Thyroid gland (tissue), 4 donors: Measurements from ENCODE around the gene ALG10B. TPM values are rescaled to one million over a fixed set of nuclear protein-coding genes. Genes with fewer than 3 reads are reported as not detected.
"Not testable (repeated sequence)": the region's sequence is repeated elsewhere in the genome, so short reads cannot be mapped to it uniquely, and the experiment has no call there.

ENCODE experiments used
- DNase-seq, 2 donors: peaks; one replicate each; pipeline ENCODE4 v3.0.0-alpha.2; 2019
- H3K27ac ChIP-seq, 3 donors: fragments of 200-600 bp; sonication (generic); 1 replicate in 2 of 3; 2 replicates in 1 of 3; pipeline ENCODE4 v1.5.1; 2016 to 2019; ENCODE audit warnings: mild to moderate bottlenecking in 1 of 3, moderate library complexity in 1 of 3
- H3K27me3 ChIP-seq: fragments of 200-600 bp; sonication (generic); one replicate; pipeline ENCODE4 v1.5.1; 2019
- H3K36me3 ChIP-seq, 2 donors: fragments of 200-600 bp; sonication (generic); one replicate each; pipeline ENCODE4 v1.5.1; 2016 to 2019
- H3K4me1 ChIP-seq, 2 donors: fragments of 200-600 bp; sonication (generic); one replicate each; pipeline ENCODE4 v1.5.1; 2017 to 2019
- H3K4me3 ChIP-seq, 3 donors: fragments of 200-600 bp; sonication (generic); replicated peaks in 1 of 3; 1 replicate in 2 of 3; 2 replicates in 1 of 3; pipeline ENCODE4 v1.5.1; 2016; ENCODE audit warnings: mild to moderate bottlenecking in 1 of 3
- H3K9me3 ChIP-seq: fragments of 200-600 bp; sonication (generic); one replicate; pipeline ENCODE4 v1.5.1; 2017
- CTCF ChIP-seq, 6 experiments: fragments of 200-600 bp in 3 of 6; fragments of 450-650 bp in 3 of 6; sonication (generic) in 3 of 6; IDR thresholded peaks; one replicate each; pipeline ENCODE4 v1.5.1; 2016 to 2019; ENCODE audit warnings: antibody characterized with exemption in 6 of 6, mild to moderate bottlenecking in 2 of 6, inconsistent platforms in 1 of 6, moderate library complexity in 1 of 6
- POLR2A ChIP-seq, 2 donors: fragments of 450-650 bp; IDR thresholded peaks; one replicate each; pipeline ENCODE4 v1.6.1; 2017; ENCODE audit warnings: antibody characterized with exemption in 2 of 2, mild to moderate bottlenecking in 2 of 2, moderate library complexity in 1 of 2
- WGBS, 2 donors: methylation state at CpG; one replicate each; pipeline ENCODE4 v1.1.5; 2017; 5-methylcytosine and 5-hydroxymethylcytosine counted together
- intact Hi-C: fragments of 100-400 bp; cut with DNase I; formaldehyde crosslinking; loops from one replicate; pipeline ENCODE4 v1.15.1; 2023
- total RNA-seq, 4 donors: library from RNA; depleted of rRNA; stranded (reverse); fragments of >200 nt; gene quantifications; one replicate each; pipeline ENCODE4 v1.2.3, GENCODE V29; 2016

ALG10B gene
- total RNA-seq, 4 donors from 2014 or later: 5.7 to 18.8 (median 9.1) TPM

- WGBS, 2 donors: 27 to 30% methylated on average over 6 of the region's 6 CpGs
- no peaks in the 10 kb centered on the region for H3K27me3 ChIP-seq
- intact Hi-C loops: loop anchor here (10.0 kb wide), 1 partner anchor 776 kb away; no protein-coding TSS in a partner anchor
These were observed 11.8 kb downstream of the ALG10B start for GRCh38 chr12:38328306-38328895.

GRCh38 chr12:38330414-38330813, 13.8 kb downstream of the ALG10B start:
- WGBS, 2 donors: 95 to 97% methylated on average over 15 to 16 of the region's 30 CpGs

More at GRCh38 chr12:38328306-38328895, 11.8 kb downstream of the ALG10B start:
- no peak for DNase-seq
- no peaks in the 10 kb centered on the region for H3K9me3 ChIP-seq
- H3K27ac ChIP-seq: no peak overlapping the region
- no peaks in the 10 kb centered on the region for H3K4me1 ChIP-seq
- no peaks in the 10 kb centered on the region for H3K36me3 ChIP-seq
- TF ChIP-seq CTCF (IDR thresholded peaks at IDR 0.05) (peak in 5 of 6 experiments; percentile 20 to 76 (median 64)), POLR2A (IDR thresholded peaks at IDR 0.05) (no peak)
- no peak overlapping the region for H3K4me3 ChIP-seq

GRCh38 chr12:38332814-38333213, 16.2 kb downstream of the ALG10B start:
- WGBS, 2 donors: 92 to 97% methylated on average over 1 of the region's 1 CpG

More at GRCh38 chr12:38330414-38330813, 13.8 kb downstream of the ALG10B start:
- H3K36me3 ChIP-seq, H3K27ac ChIP-seq, H3K4me1 ChIP-seq, H3K27me3 ChIP-seq, DNase-seq, H3K4me3 ChIP-seq, intact Hi-C loops, H3K9me3 ChIP-seq: not testable (repeated sequence)

GRCh38 chr12:38342444-38342843, 25.9 kb downstream of the ALG10B start:
- Histone ChIP-seq H3K27ac (no peak overlapping the region), H3K36me3 (no peaks in the 10 kb centered on the region), H3K4me1 (no peaks in the 10 kb centered on the region), H3K4me3 (no peak overlapping the region), H3K9me3 (no peaks in the 10 kb centered on the region), H3K27me3 (no peaks in the 10 kb centered on the region)
- WGBS, 2 donors: 67 to 72% methylated on average over 3 of the region's 3 CpGs
- no peak for DNase-seq
- TF ChIP-seq CTCF (IDR thresholded peaks at IDR 0.05) (no peak), POLR2A (IDR thresholded peaks at IDR 0.05) (no peak)
- intact Hi-C loops: no loop called here

More at GRCh38 chr12:38332814-38333213, 16.2 kb downstream of the ALG10B start:
- H3K9me3 ChIP-seq: no peaks in the 10 kb centered on the region
- H3K36me3 ChIP-seq: no peaks in the 10 kb centered on the region
- intact Hi-C loops: no loop called here
- no peak for DNase-seq
- no peaks in the 10 kb centered on the region for H3K4me1 ChIP-seq
- TF ChIP-seq CTCF (IDR thresholded peaks at IDR 0.05): no peak
- TF ChIP-seq POLR2A (IDR thresholded peaks at IDR 0.05): no peak
- H3K27ac ChIP-seq: no peak overlapping the region
- no peaks in the 10 kb centered on the region for H3K27me3 ChIP-seq
- H3K4me3 ChIP-seq: no peak overlapping the region

- H3K4me1 ChIP-seq, H3K27me3 ChIP-seq, H3K27ac ChIP-seq, H3K9me3 ChIP-seq, H3K36me3 ChIP-seq, DNase-seq, intact Hi-C loops, H3K4me3 ChIP-seq: not testable (repeated sequence)
- WGBS, 2 donors: 78 to 86% methylated on average over 4 of the region's 4 CpGs
These were observed 26.7 kb downstream of the ALG10B start for GRCh38 chr12:38343256-38343655.

- intact Hi-C loops, H3K27me3 ChIP-seq, H3K27ac ChIP-seq, H3K36me3 ChIP-seq, H3K4me3 ChIP-seq, H3K9me3 ChIP-seq, DNase-seq, H3K4me1 ChIP-seq: not testable (repeated sequence)
- 83 to 89% methylated on average over 1 of the region's 1 CpG for WGBS, 2 donors
These were observed 27.3 kb downstream of the ALG10B start for GRCh38 chr12:38343916-38344315.
